Putamen (tissue), 1 donor: ENCODE results near the gene SMYD3.
"Not testable (repeated sequence)": the region's sequence is repeated elsewhere in the genome, so short reads cannot be mapped to it uniquely, and the experiment has no call there.

Source experiments
- DNase-seq: peaks from one replicate; pipeline ENCODE4 v3.0.0-alpha.2; 2016; ENCODE audit warnings: low spot score

Gene SMYD3

DNA sequence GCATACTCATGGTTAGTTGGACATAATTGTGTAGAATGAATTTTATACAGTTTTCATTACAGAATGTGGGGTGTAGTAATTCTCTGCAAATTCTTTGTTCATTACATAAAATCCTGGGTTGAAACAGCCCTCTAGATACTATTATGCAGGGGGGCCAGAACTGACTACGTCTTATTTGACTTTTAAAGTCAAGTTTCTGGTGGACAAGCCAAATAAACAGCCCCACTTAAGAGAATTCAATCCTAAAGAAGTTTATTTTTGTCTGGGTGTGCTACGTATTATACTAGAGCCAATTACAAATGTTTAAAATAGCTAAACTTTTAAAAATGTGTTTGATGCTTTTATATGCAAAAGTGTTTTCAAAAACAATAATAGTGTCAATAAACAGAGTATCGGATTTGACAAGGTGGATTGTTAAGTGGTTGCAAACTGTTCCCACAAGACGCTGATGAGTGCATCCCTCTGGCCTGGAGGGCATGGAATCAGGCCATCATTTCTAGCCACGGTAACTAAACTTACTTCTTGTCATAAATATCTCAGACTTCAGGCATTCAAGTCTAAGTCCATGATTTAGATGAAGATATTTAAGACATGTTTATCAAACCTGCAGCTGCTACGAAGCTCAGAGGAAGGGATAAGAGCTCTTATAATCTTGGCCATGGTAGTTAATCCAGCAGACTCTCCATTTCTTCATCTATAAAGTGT lies 706.0 kb downstream of the SMYD3 start:
- DNase-seq = no peak

DNA sequence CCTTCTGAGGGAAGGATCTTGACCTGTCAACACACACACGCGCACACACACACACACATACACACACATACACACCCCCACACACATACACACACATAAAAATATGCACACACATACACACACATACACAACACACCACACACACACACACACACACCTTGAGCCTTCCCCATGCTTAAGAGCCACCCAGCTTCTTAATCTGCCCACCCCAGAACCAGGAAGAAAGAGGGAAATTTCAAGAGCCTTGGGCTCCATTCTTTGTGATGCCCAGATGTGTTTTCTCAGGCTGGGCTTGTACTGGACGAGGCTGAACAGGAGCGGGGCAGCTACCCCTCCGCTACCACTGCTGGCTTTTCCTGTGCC lies 708.7 kb downstream of the SMYD3 start:
- no peak for DNase-seq

DNA sequence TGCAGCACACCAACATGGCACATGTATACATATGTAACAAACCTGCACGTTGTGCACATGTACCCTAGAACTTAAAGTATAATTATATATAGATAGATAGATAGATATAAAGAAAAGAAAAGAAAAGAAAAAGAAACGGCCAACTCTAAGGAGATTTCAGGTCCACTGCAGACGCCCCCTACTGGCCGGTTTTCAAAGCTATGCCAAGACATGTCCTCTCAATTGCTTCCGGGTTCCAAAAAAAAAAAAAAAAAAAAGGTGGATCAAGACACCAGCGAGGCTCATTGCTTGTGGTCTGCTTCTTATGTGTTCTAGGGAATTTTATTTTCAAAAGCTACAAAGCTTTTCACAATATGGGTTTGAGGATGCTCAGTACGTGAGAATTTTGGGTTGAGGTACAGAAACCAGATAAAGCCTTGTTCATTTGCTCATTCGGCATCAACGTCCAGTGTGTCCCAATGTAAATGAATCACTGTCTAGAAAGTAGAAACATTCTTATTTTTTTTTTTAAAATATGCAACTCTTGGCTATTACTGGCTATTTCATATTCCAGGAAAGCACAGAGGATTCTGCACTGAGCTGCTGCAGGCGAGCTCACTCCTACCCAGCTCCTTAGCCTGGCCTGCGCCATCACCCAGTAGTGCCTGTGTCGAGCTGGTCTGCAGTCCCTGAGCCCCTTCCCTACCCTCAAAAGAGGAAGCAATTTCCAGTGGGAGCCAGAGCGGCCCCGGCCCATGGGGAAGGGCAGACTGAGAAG lies 709.3 kb downstream of the SMYD3 start:
- DNase-seq = no peak

DNA sequence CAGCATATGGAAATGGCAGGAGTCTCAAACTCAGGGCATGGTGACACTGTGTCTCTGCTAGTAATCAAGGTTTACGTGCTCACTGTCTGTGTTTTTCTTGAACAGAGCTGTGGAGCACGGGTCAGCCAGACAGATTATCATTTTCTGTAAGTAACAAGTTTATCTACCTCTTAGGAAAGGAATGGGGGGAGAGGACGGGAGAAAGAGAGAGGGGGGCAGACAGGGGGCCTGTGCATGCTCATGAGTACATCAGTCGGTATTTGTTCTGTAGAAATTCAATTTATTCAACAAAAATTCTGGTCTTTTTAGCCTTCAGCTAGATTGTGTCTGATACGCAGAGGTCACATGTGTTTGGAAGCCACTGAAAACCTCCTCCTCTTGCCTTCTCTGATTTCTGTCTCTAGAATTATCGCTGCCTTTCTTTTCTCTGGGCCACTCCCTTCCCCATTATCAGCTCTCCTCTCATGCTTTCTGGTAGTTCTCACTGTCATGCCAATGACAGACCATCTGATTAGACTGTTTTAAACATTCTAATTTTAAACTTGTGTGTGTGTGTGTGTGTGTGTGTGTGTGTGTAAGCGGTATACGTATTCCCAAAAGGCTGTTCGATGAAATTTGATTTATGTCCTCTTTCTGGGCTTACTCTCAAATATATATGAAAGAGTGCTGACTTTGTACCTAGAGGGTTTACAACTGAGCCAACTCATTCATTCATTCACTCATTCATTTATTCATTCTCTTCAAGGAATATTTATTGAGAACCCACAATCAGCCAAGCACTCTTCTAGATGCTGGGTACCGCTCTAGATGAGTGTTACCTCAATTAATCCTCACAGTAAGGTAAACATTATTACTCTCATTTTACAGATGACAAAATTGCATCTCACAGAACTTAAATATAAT lies 715.4 kb downstream of the SMYD3 start:
- no peak for DNase-seq

DNA sequence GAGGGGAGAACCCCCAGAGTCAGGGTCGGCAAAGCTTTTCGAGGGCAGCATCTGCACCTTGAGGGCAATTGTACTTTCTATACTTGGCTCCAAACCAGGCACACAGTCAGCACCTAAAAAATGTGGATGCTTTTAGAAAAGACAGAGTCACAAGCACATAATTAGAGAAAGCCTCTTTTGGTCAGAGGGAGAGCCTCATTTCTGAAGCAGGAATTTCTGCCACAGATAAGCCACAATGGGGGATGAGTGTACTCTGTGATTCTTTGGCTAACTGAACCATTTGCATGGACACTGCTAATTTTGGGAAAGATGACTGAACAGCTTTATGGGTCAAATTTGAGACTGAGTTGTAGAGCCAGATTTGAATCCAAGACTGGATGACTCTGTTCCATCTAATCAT lies 716.6 kb downstream of the SMYD3 start:
- DNase-seq = no peak

DNA sequence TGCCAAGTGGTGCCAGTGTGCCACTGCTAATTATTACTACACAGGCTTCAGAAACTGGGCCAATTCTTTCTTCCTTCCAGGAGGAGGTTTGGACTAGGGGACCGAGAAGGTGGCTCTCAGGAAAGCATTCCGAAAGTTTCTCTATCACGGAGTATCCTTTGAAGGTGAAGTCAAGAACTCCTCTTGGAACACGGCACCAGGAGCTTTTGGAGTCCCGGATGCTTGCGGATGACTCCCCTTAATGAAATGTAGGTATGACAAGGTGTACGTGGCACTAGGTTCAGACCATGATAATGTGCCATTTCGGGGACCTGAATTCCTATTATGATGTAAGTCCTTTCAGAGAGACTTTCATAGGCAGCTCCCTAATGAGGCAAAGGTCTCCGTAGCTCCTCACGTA lies 718.2 kb downstream of the SMYD3 start:
- no peak for DNase-seq

DNA sequence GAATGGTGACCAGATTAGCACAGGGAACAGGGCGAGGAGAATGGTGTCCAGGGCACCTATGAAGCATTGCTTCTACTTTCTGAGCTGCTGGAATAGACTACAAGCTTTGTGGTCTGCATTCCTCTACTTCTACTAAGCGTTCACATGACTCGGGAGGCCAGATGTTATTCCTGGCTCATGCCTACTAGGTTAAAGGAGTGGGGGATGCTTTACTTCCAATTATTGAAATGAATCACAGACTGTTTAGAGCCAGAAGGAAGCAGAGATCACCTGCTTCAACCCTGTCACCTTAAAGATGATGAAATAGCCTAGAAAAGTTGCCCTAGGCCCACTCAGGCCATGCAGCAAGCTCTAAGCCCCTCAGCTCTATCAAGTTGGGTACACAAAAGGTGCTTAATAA lies 718.8 kb downstream of the SMYD3 start:
- DNase-seq = no peak

DNA sequence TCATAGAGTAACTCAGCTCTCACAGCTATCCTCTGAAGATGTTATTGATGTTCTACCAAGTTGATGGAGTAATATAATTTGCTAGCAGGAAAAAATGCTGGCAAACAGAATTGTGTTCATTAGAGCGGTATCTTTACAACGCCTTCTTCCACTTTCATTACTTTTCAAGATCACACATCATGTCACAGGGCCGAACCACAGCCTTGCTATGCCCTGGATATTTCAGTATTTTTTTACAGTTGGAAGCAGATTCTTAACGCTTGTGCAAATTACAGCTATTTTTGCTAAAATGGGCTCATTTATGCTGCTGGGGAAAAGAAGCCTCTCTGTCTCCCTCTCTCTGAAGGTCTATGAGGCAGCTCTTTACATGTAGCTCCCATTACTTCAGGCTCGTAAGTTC lies 720.1 kb downstream of the SMYD3 start:
- DNase-seq = no peak

DNA sequence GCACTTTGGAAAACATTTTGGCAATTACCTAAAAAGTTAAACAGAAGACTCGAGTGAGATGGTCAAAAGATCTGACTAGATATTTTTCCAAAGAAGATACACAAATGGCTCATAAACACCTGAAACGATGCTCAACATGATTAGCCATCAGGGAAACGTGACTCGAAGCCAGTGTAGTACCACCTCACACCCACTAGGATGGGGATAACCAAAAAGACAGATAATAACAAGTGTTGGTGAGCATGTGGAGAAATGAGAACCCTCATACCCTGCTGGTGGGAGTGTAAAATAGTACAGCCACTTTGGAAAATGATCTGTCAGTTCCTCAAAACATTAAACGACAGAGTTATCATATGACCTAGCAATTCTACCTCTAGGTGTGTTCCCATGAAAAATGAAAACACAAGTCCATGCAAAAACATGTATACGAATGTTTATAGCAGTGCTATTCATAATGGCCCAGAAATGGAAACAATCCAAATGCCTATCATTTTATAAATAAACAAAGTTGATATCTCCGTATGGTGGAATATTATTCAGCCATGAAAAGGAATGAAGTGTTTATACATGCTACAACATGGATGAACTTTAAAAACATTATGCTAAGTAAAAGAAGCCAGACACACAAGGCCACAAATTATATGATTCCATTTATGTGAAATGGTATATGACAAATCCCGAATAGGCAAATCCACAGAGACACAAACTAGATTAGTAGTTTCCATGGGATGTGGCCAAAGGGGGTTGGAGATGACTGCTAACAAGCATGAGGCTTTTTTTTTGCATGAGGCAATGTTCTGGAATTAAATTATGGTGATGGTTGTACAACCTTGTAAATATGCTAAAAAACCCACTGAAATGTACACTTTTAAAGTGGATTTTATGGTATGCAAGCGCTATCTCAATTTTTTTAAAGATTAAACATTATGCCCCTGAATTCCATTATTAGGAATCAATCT lies 727.0 kb downstream of the SMYD3 start:
- no peak for DNase-seq

DNA sequence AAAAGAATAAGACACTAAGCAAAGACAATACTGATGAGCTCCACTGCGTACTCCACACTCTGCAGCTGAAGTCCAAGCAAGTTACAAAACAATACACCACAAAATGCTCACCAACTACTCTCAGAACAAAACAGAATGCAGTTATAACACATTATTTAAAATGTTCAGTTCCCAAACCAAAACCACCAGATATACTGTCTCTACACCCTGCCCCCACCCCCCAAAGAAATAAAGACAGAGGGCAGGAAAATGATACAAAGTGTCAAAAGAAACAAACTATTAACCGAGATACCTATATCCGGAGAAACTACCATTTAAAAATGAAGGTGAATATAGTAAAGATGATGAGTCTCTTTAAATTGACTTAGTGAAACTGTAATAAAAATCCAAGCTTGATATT lies 729.3 kb downstream of the SMYD3 start:
- no peak for DNase-seq

DNA sequence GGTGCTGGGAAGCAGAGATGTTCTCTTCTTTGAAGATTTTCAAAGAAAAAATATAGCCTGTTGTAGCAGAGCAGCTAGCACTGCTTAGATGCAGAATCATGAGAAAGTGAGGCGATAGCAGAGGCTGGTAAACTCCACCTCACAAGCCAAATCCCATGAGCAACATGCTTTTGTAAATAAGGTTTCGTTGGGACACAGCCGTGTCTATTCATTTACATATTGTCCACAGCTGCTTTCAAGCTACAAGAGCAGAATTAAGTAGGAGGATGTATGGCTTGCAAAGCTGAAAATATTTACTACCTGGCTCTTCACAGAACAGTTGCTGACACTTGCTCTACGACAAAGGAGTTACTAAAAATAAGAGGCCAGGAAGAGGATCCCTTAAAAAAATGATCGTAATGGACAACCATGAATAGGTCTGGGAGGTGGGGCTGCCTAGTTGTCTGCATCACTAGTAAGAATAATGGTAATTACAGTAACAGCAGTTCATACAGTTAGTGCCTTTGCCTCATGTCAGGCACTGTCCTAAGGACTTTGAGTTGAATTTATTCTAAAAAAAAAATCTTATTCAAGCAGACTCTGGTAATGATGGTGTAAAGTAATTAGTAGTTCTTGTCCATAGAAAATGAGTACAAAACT lies 730.3 kb downstream of the SMYD3 start:
- no peak for DNase-seq

DNA sequence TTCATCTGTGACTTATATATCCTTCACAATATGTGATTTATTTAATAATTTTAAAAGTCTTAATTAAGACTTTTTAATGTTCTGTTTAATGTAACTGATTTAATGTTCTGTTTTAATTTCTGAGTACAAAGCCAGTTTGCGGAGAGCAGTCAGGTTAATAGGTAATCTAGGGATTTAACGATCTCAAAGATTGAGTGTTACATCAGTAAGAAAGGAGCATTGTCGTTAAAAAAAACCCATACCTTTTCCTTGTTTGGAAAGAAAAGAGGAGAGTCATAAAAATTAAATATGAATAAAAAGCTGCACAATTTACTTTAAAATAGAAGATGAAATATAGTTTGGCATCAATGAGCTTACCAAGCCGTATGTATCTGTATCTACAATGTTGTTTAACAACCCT lies 730.9 kb downstream of the SMYD3 start:
- no peak for DNase-seq

DNA sequence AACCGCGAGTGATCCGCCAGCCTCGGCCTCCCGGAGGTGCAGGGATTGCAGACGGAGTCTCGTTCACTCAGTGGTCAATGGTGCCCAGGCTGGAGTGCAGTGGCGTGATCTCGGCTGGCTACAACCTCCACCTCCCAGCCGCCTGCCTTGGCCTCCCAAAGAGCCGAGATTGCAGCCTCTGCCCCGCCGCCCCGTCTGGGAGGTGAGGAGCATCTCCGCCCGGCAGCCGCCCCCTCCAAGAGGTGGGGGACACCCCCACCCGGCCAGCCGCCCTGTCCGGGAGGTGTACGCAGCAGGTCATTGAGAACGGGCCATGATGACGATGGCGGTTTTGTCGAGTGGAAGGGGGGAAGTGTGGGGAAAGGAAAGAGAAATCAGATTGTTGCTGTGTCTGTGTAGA lies 732.1 kb downstream of the SMYD3 start:
- not testable (repeated sequence) for DNase-seq

DNA sequence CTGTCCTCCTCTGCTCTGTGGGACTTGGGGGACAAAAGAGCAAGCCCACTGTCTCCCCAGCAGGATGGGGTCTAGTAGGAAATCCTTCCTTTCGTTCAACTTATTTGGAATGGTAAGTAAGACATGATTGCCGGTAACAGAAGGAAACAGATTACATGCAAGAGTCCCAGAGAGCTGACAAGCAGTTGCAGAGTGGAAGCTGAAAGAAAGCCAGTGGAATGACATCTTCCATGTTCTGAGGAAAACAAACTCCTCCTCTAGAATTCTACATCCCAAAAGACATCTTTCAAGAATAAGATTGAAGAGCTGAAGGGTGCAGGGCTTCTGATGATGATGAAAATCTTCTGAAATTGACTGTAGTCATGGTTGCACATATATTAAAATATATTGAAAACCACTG lies 732.9 kb downstream of the SMYD3 start:
- no peak for DNase-seq

DNA sequence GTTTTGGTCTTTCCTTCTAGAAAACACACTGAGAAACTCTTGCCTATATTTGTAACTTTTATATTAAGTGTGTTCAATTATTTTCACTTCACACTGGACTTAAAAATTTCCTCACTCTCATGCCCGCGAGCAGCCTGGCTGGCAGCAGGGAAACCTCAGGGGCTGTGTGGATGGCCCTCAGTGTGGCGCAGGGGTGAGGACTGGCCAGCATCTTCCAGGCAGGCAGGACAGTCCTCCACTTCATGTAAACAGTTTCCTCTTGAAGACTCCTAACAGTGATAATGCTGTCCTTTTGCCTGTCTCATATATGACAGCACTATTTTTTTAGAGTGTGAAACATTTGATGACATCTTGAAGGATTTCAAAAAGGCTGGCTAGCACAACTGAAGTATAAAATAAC lies 733.7 kb downstream of the SMYD3 start:
- no peak for DNase-seq

DNA sequence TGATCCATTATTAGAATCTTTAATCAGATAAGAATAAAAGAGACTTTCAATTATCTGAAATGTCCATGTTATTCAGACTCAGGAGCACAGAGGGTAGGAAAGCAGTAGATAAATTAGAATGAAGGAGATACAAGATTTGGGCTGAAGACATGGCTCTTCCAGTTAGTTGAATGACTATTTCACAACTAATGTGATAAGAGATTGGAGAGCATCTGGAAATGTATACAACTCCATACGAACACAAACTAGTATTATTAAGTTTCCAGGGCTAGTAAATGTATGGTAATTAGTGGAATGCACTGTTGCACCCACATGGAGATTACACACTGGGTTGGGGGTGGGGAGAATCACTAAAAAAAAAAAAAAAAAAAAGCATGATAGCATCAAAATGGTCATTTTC lies 734.3 kb downstream of the SMYD3 start:
- DNase-seq = no peak

DNA sequence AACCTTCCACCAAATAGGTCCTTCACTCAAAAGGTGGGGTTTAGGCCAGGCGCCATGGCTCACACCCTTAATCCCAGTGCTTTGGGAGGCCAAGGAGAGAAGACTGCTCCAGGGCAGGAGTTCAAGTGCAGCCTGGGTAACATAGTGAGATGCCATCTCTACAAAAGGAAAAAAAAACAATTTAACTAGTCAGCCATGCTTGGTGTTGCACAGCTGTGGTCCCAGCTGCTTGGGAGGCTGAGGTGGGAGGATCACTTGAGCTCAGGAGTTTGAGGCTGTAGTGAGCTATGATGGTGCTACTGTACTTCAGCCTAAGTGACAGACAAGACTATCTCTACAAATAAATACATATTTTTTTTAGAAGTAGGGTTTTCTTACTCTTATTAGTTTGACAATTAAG lies 734.8 kb downstream of the SMYD3 start:
- DNase-seq = no peak

DNA sequence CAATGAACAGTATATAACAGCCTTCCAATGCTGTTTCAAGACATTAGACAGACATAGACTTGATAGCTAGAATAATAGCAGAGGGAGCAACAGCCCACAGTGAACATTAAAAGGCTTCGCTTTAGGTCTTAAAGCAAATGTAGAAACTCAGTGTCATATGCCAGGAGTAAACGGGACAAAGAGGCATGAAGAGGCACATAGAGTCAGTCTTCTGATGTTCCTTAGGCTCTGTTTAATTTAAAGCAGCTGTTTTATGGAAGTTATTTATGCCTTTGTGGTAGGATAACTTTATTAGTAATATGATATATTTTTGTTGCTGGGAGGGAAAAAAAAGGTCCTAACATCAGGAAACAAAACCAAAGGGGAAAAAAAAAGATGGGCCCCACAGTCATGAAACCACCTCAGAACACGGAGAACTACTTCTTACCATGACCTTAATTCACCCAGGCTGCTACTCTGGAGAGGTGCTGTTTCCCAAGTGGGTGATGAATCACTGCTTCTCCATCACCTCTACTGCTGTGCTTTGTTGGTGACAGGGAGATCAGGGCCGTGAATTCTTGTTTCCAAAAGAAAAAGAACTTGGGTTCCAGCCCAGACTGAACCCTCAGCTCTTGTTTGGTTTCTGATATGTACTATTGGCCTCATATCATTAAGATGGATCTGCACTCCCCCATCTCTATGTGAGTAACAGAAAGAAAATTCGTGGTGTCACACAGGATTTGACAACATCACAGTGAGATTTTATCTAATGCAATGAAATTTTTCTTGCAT lies 735.4 kb downstream of the SMYD3 start:
- peak; percentile 47 for DNase-seq

DNA sequence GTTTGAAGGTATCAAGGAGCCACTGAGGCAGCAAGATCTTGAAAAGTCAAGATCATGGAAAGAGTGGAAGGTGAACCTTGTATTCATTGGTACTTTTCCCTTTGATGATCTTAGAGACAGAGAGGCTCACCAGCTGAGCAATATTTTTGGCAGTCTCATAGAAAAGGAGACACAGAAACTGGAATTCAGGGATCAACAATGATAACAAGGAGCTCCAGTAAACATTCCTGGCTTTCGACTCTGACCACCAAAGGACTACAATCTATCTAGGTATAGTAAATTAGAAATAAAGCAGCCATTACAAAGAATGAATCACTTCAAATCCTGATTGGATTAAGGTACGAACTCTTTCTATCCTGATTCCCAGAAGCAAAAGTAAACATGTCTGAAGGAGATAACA lies 736.9 kb downstream of the SMYD3 start:
- DNase-seq = no peak

DNA sequence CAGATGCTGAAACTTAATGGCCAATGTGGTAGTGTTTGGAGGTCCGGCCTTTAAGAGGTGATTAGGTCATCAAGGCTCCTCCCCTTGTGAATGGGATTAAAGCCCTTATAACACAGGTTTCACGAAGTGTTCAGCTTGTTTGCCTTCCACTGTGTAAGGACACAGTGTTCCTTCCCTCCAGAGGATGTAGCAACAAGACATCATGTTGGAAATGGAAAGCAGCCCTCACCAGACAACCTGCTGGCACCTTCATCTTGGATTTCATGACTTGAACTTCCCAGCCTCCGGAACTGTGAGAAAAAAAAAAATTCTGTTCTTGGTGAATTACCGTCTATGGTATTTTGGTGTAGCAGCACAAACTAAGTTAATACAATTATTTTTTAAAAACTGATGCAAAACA lies 738.5 kb downstream of the SMYD3 start:
- DNase-seq = no peak
